ENCODE results near the gene MPP3.

Gene MPP3

GRCh38 chr17:43831633-43832032 lies 1.3 kb downstream of the MPP3 start:
- no peak for DNase-seq

- no peak for DNase-seq
Measured at GRCh38 chr17:43830510-43831140, 2.3 kb downstream of the MPP3 start.

GRCh38 chr17:43829738-43830137 lies 3.2 kb downstream of the MPP3 start:
- no peak for DNase-seq

GRCh38 chr17:43827596-43827995 lies 5.3 kb downstream of the MPP3 start:
- DNase-seq, result no peak

- DNase-seq, result no peak
Measured at GRCh38 chr17:43826206-43826605, 6.7 kb downstream of the MPP3 start.

- no peak for DNase-seq
Measured at GRCh38 chr17:43825567-43825966, 7.4 kb downstream of the MPP3 start.

- DNase-seq, result no peak
Measured at GRCh38 chr17:43823350-43824084, 9.4 kb downstream of the MPP3 start.

GRCh38 chr17:43822570-43823190 lies 10.3 kb downstream of the MPP3 start:
- no peak for DNase-seq

- no peak for DNase-seq
Measured at GRCh38 chr17:43820759-43821158, 12.2 kb downstream of the MPP3 start.

- DNase-seq, result no peak
Measured at GRCh38 chr17:43818966-43819365, 14.0 kb downstream of the MPP3 start.

- no peak for DNase-seq
Measured at GRCh38 chr17:43817826-43818225, 15.1 kb downstream of the MPP3 start.

GRCh38 chr17:43816336-43817320 lies 16.3 kb downstream of the MPP3 start:
- no peak for DNase-seq

GRCh38 chr17:43814714-43815113 lies 18.2 kb downstream of the MPP3 start:
- no peak for DNase-seq

- no peak for DNase-seq
Measured at GRCh38 chr17:43814026-43814425, 18.9 kb downstream of the MPP3 start.

GRCh38 chr17:43813386-43813785 lies 19.6 kb downstream of the MPP3 start:
- DNase-seq, result no peak

GRCh38 chr17:43812396-43813265 lies 20.3 kb downstream of the MPP3 start:
- no peak for DNase-seq

- no peak for DNase-seq
Measured at GRCh38 chr17:43810823-43811222, 22.1 kb downstream of the MPP3 start.

- no peak for DNase-seq
Measured at GRCh38 chr17:43810226-43810715, 22.7 kb downstream of the MPP3 start.

- DNase-seq, result no peak
Measured at GRCh38 chr17:43809121-43809520, 23.8 kb downstream of the MPP3 start.

GRCh38 chr17:43808076-43808475 lies 24.9 kb downstream of the MPP3 start:
- no peak for DNase-seq

- DNase-seq, result no peak
Measured at GRCh38 chr17:43805117-43805516, 27.8 kb downstream of the MPP3 start.

- DNase-seq, result no peak
Measured at GRCh38 chr17:43803758-43804157, 29.2 kb downstream of the MPP3 start.
